Neural cell (in vitro differentiated cells): Measurements from ENCODE around the gene DNAJC6. TPM values are rescaled to one million over a fixed set of nuclear protein-coding genes. Genes with fewer than 3 reads are reported as not detected.
"Not testable (repeated sequence)": the region's sequence is repeated elsewhere in the genome, so short reads cannot be mapped to it uniquely, and the experiment has no call there.

Experiments used
- H2AFZ ChIP-seq: fragments of 200-600, 300-800 bp; sonication (generic), shearing (Covaris generic); 2 replicates; pipeline ENCODE4 v1.6.0; 2014; ENCODE audit warnings: low read depth, mild to moderate bottlenecking, antibody characterized with exemption, low read length, moderate library complexity
- H3F3A ChIP-seq: fragments of 200-600 bp; shearing (Covaris generic); 2 replicates; pipeline ENCODE4 v1.6.1; 2016; ENCODE audit warnings: mild to moderate bottlenecking, moderate library complexity, mixed read lengths, antibody characterized with exemption, low read length; ENCODE audit not compliant: insufficient read depth, poor library complexity, severe bottlenecking
- H3K27ac ChIP-seq: fragments of 200-600, 300-800 bp; sonication (generic), shearing (Covaris generic); 2 replicates; pipeline ENCODE4 v1.5.1; 2014; ENCODE audit warnings: mild to moderate bottlenecking, low read length, moderate library complexity
- H3K27me3 ChIP-seq: fragments of 300-800, 200-600 bp; sonication (generic), shearing (Covaris generic); 2 replicates; pipeline ENCODE4 v1.6.0; 2014; ENCODE audit warnings: mild to moderate bottlenecking, low read depth, low read length, moderate library complexity; ENCODE audit not compliant: insufficient read depth
- H3K36me3 ChIP-seq: fragments of 300-800, 200-600 bp; sonication (generic), shearing (Covaris generic); 2 replicates; pipeline ENCODE4 v1.5.1; 2014; ENCODE audit warnings: mild to moderate bottlenecking, antibody characterized with exemption, low read length, moderate library complexity; ENCODE audit not compliant: insufficient read depth
- H3K4me2 ChIP-seq: fragments of 300-800, 200-600 bp; sonication (generic), shearing (Covaris generic); 2 replicates; pipeline ENCODE4 v1.6.0; 2014; ENCODE audit warnings: mild to moderate bottlenecking, low read length
- H3K4me3 ChIP-seq: fragments of 300-800, 200-600 bp; sonication (generic), shearing (Covaris generic); 2 replicates; pipeline ENCODE4 v1.5.1; 2014; ENCODE audit warnings: mild to moderate bottlenecking, low read length, moderate library complexity
- H3K79me2 ChIP-seq: fragments of 200-600 bp; shearing (Covaris generic); replicated peaks from 2 replicates; pipeline ENCODE4 v1.6.0; 2014; ENCODE audit warnings: mild to moderate bottlenecking, low read length, moderate library complexity; ENCODE audit not compliant: insufficient read depth
- H3K9ac ChIP-seq: fragments of 300-800, 200-600 bp; sonication (generic), shearing (Covaris generic); 2 replicates; pipeline ENCODE4 v1.6.1; 2016; ENCODE audit warnings: mild to moderate bottlenecking, low read length, mixed read lengths
- H3K9me2 ChIP-seq: fragments of 200-600 bp; shearing (Covaris generic); 2 replicates; pipeline ENCODE4 v1.6.1; 2016; ENCODE audit warnings: mild to moderate bottlenecking, low read length, mixed read lengths; ENCODE audit not compliant: insufficient read depth
- H3K9me3 ChIP-seq: fragments of 200-600, 300-800 bp; sonication (generic), shearing (Covaris generic); 2 replicates; pipeline ENCODE4 v1.6.1; 2016; ENCODE audit warnings: mild to moderate bottlenecking, mixed run types, low read length, moderate library complexity, mixed read lengths
- H4K20me1 ChIP-seq: fragments of 200-600 bp; shearing (Covaris generic); 2 replicates; pipeline ENCODE4 v1.6.1; 2016; ENCODE audit warnings: mild to moderate bottlenecking, mixed run types; ENCODE audit not compliant: insufficient read depth
- EP300 ChIP-seq: fragments of 450-650 bp; conservative IDR thresholded peaks from 2 replicates; pipeline ENCODE4 v1.6.1; 2014; ENCODE audit warnings: antibody characterized with exemption, mild to moderate bottlenecking, moderate library complexity; ENCODE audit not compliant: poor library complexity, severe bottlenecking
- EZH2 ChIP-seq: fragments of 200-600, 300-800 bp; shearing (Covaris generic), sonication (generic); IDR thresholded peaks from 2 replicates; pipeline ENCODE4 v1.6.1; 2014; ENCODE audit warnings: antibody characterized with exemption, low read length, borderline replicate concordance, mild to moderate bottlenecking; ENCODE audit not compliant: insufficient read depth, poor library complexity, severe bottlenecking
- MXI1 ChIP-seq: fragments of 450-650 bp; conservative IDR thresholded peaks from 2 replicates; pipeline ENCODE4 v1.6.1; 2014; ENCODE audit warnings: antibody characterized with exemption, mild to moderate bottlenecking; ENCODE audit not compliant: poor library complexity, severe bottlenecking
- POLR2AphosphoS5 ChIP-seq: IDR thresholded peaks from 2 replicates; pipeline ENCODE4 v1.6.1; 2012
- RAD21 ChIP-seq: fragments of 450-650 bp; conservative IDR thresholded peaks from 2 replicates; pipeline ENCODE4 v1.6.1; 2014; ENCODE audit warnings: antibody characterized with exemption, mild to moderate bottlenecking, moderate library complexity
- SMC3 ChIP-seq: fragments of 450-650 bp; conservative IDR thresholded peaks from 2 replicates; pipeline ENCODE4 v1.6.1; 2014; ENCODE audit warnings: antibody characterized with exemption, mild to moderate bottlenecking, moderate library complexity; ENCODE audit not compliant: poor library complexity
- TAF1 ChIP-seq: IDR thresholded peaks from 2 replicates; pipeline ENCODE4 v1.6.1; 2012; ENCODE audit warnings: low read depth
- polyA plus RNA-seq: library from polyadenylated mRNA; depleted of rRNA; stranded (reverse); fragments of >200 nt; gene quantifications from 2 replicates; pipeline ENCODE4 v1.2.3, GENCODE V29; 2014
- TF ChIP-seq, protein P1 (sequence below): IDR thresholded peaks from 2 replicates; pipeline ENCODE4 v1.6.1; 2012; ENCODE audit warnings: borderline replicate concordance
- TF ChIP-seq, protein P2 (sequence below): fragments of 450-650 bp; IDR thresholded peaks from 2 replicates; pipeline ENCODE4 v1.5.1; 2014; ENCODE audit warnings: antibody characterized with exemption, mild to moderate bottlenecking, moderate library complexity; ENCODE audit not compliant: poor library complexity, severe bottlenecking

Gene DNAJC6
- polyA plus RNA-seq, 1 donor from 2014 or later, result 47.1 TPM

DNA sequence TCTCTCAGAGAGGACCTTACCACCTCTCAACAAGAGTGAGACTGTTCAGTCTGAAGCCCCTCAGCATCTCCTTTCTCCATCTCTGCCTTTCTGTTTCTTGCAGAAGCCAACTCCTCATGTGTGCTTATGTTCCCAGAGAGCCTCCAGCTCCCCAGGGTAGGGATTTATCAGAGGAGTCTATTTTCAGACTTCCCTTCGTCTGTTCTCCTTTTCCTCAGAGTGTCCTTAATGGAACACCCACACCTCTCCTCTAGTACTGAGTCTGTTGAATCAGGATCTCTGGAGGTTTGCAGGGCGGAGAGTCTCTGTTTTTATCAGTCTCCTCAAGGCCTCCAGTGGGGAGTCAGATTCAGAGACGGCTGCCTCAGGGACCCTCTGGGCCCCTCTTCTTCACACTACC lies 25.1 kb upstream of the DNAJC6 start:
- H3K4me2 ChIP-seq, result no peak overlapping the region
- no peaks in the 10 kb centered on the region for H3K9me3 ChIP-seq
- no peak overlapping the region for H3K9ac ChIP-seq
- H3K36me3 ChIP-seq, result no peaks in the 10 kb centered on the region
- H3K4me3 ChIP-seq, result no peak overlapping the region
- TF ChIP-seq, protein P1, sequence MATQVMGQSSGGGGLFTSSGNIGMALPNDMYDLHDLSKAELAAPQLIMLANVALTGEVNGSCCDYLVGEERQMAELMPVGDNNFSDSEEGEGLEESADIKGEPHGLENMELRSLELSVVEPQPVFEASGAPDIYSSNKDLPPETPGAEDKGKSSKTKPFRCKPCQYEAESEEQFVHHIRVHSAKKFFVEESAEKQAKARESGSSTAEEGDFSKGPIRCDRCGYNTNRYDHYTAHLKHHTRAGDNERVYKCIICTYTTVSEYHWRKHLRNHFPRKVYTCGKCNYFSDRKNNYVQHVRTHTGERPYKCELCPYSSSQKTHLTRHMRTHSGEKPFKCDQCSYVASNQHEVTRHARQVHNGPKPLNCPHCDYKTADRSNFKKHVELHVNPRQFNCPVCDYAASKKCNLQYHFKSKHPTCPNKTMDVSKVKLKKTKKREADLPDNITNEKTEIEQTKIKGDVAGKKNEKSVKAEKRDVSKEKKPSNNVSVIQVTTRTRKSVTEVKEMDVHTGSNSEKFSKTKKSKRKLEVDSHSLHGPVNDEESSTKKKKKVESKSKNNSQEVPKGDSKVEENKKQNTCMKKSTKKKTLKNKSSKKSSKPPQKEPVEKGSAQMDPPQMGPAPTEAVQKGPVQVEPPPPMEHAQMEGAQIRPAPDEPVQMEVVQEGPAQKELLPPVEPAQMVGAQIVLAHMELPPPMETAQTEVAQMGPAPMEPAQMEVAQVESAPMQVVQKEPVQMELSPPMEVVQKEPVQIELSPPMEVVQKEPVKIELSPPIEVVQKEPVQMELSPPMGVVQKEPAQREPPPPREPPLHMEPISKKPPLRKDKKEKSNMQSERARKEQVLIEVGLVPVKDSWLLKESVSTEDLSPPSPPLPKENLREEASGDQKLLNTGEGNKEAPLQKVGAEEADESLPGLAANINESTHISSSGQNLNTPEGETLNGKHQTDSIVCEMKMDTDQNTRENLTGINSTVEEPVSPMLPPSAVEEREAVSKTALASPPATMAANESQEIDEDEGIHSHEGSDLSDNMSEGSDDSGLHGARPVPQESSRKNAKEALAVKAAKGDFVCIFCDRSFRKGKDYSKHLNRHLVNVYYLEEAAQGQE, result no peak
- TF ChIP-seq TAF1 (no peak), MXI1 (no peak), RAD21 (no peak), SMC3 (no peak), POLR2AphosphoS5 (no peak), EP300 (no peak), EZH2 (no peak)
- TF ChIP-seq, protein P2, sequence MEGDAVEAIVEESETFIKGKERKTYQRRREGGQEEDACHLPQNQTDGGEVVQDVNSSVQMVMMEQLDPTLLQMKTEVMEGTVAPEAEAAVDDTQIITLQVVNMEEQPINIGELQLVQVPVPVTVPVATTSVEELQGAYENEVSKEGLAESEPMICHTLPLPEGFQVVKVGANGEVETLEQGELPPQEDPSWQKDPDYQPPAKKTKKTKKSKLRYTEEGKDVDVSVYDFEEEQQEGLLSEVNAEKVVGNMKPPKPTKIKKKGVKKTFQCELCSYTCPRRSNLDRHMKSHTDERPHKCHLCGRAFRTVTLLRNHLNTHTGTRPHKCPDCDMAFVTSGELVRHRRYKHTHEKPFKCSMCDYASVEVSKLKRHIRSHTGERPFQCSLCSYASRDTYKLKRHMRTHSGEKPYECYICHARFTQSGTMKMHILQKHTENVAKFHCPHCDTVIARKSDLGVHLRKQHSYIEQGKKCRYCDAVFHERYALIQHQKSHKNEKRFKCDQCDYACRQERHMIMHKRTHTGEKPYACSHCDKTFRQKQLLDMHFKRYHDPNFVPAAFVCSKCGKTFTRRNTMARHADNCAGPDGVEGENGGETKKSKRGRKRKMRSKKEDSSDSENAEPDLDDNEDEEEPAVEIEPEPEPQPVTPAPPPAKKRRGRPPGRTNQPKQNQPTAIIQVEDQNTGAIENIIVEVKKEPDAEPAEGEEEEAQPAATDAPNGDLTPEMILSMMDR, result no peak
- H3K27me3 ChIP-seq, result no peaks in the 10 kb centered on the region
- H3K27ac ChIP-seq, result no peak overlapping the region
- no peaks in the 10 kb centered on the region for H3K79me2 ChIP-seq
- no peaks in the 10 kb centered on the region for H4K20me1 ChIP-seq
- H3K9me2 ChIP-seq, result no peaks in the 10 kb centered on the region
- H3F3A ChIP-seq, result no peaks in the 10 kb centered on the region
- H2AFZ ChIP-seq, result no peak overlapping the region

DNA sequence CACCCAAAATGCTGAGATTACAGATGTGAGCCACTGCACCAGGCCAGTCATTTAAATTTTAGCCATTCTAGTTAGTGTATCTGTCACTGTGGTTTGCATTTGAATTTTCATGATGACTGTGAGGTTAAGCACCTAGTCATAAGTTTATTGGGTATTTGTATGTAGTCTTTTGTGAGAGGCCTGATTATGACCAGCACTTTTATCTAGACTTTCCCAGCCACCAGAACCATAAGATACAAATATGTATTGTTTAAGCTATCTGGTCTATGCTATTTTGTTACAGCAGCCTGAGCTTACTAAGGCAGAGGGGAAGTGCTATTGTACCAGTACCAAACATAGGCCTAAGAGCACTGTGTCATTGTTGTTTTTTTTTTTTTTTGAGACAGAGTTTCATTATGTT lies 19.9 kb upstream of the DNAJC6 start:
- Histone ChIP-seq H4K20me1 (no peaks in the 10 kb centered on the region), H3K79me2 (no peaks in the 10 kb centered on the region), H3K9me3 (no peaks in the 10 kb centered on the region), H3K4me2 (no peak overlapping the region), H3K9me2 (no peaks in the 10 kb centered on the region), H3K9ac (no peak overlapping the region), H3K4me3 (no peak overlapping the region), H3K36me3 (no peaks in the 10 kb centered on the region), H3K27me3 (no peaks in the 10 kb centered on the region), H3F3A (no peaks in the 10 kb centered on the region), H3K27ac (no peak overlapping the region), H2AFZ (no peak overlapping the region)
- TF ChIP-seq POLR2AphosphoS5 (no peak), EP300 (no peak), RAD21 (no peak), TAF1 (no peak), SMC3 (no peak), EZH2 (no peak), MXI1 (no peak)
- TF ChIP-seq, protein P2, result no peak
- TF ChIP-seq, protein P1, result no peak

DNA sequence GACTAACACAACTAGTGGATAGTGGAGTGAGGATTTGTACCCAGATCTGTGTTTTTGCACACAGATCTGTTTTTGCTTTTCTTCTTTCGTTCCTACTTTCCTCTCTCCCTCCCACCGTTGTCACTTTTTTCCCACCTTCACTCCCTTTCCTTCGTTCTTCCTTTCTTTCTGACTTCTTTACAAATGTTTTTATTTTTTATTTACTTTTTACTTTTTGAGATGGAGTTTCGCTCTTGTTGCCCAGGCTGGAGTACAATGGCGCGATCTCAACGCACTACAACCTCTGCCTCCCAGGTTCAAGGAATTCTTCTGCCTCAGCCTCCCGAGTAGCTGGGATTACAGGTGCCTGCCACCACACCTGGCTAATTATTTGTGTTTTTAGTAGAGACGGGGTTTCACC lies 17.5 kb upstream of the DNAJC6 start:
- H3K36me3 ChIP-seq, H3K27ac ChIP-seq, H3K27me3 ChIP-seq, H4K20me1 ChIP-seq, H3K4me3 ChIP-seq, H3F3A ChIP-seq, H3K4me2 ChIP-seq, H2AFZ ChIP-seq, H3K9ac ChIP-seq, H3K9me2 ChIP-seq, H3K9me3 ChIP-seq, H3K79me2 ChIP-seq: not testable (repeated sequence)
